Upper lobe of left lung (tissue), 4 donors: ENCODE measurements around the gene ACSBG1.

Source experiments
- CTCF ChIP-seq, 6 experiments: fragments of 450-650 bp in 4 of 6; fragments of 200-600 bp in 2 of 6; sonication (generic) in 2 of 6; IDR thresholded peaks; one replicate each; pipeline ENCODE4 v1.5.1; 2016 to 2019; ENCODE audit warnings: antibody characterized with exemption in 6 of 6
- POLR2A ChIP-seq, 4 donors: fragments of 450-650 bp; IDR thresholded peaks; one replicate each; pipeline ENCODE4 v1.5.1; 2016 to 2017; ENCODE audit warnings: antibody characterized with exemption in 4 of 4, mild to moderate bottlenecking in 2 of 4

- TF ChIP-seq CTCF (IDR thresholded peaks at IDR 0.05) (no peak), POLR2A (IDR thresholded peaks at IDR 0.05) (no peak)
Observed at GRCh38 chr15:78205337-78205736, 29.0 kb downstream of the ACSBG1 start.
